Activated T-cell treated with anti-CD3 and anti-CD28 coated beads, Interleukin-2, amount 50 U/mL, for 4 hours (primary cell): Measurements from ENCODE around the gene PEAK3. TPM values are rescaled to one million over a fixed set of nuclear protein-coding genes. Genes with fewer than 3 reads are reported as not detected.

Experiments
- ATAC-seq, 2 donors: fragments of 200-7000 bp; cut with Tn5 transposase; one replicate each; pipeline ENCODE4 v1.10.0; 2021
- DNase-seq: peaks from one replicate; pipeline ENCODE4 v3.0.0-alpha.2; 2020
- H3K27me3 Mint-ChIP-seq: one replicate; pipeline ENCODE4 v1.8.0; 2021; ENCODE audit warnings: low read depth, mixed read lengths
- H3K36me3 Mint-ChIP-seq: one replicate; pipeline ENCODE4 v1.8.0; 2022; ENCODE audit warnings: mixed read lengths; ENCODE audit not compliant: insufficient read depth
- H3K4me1 Mint-ChIP-seq: one replicate; pipeline ENCODE4 v1.8.0; 2021; ENCODE audit warnings: low read depth, mixed read lengths
- H3K4me3 Mint-ChIP-seq: one replicate; pipeline ENCODE4 v1.8.0; 2021; ENCODE audit warnings: mild to moderate bottlenecking, moderate library complexity, mixed read lengths
- H3K9me3 Mint-ChIP-seq: one replicate; pipeline ENCODE4 v1.8.0; 2021; ENCODE audit warnings: mixed read lengths
- total RNA-seq, 3 donors: library from RNA; stranded (reverse); gene quantifications; one replicate each; pipeline ENCODE4 v1.2.1, GENCODE V29; 2021

The PEAK3 gene
- total RNA-seq, 3 donors from 2014 or later = 0.11 TPM; not detected in 2

DNA sequence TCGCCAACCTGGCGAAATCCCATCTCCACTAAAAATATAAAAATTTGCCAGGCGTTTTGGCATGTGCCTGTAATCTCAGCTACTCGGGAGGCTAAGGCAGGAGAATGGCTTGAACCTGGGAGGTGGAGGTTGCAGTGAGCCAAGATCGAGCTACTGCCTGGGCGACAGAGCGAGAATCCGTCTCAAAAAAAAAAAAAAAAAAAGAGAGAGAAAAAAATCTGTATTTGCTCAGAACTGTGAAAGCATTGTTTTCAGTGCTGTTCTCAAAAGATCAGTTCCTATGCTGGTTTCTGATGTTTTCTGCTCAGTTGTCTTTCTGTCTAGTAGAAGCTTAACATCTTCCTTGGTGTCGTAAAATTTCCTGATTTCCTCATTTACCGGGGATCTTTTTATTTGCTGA lies 42.8 kb downstream of the PEAK3 start:
- no peaks in the 10 kb centered on the region for H3K27me3 Mint-ChIP-seq
- DNase-seq (no peak), ATAC-seq (no peak)
- peaks cover 24% of the 10 kb centered on the region for H3K36me3 Mint-ChIP-seq
- H3K4me3 Mint-ChIP-seq = peak overlapping the region; percentile 97
- H3K4me1 Mint-ChIP-seq = peaks cover 63% of the 10 kb centered on the region
- H3K9me3 Mint-ChIP-seq = no peaks in the 10 kb centered on the region

DNA sequence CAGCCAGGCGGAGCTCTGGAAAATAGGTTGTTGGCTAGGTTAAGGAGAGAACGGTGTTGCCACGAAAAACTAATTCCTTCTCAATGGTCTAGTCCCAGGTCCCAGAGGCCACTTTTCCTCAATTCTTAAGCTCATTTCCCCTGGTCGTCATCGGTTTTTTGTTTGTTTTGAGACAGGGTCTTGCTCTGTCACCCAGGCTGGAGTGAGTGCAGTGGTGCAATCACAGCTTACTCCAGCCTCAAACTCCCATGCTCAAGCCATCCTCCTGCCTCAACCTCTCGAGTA lies 44.2 kb downstream of the PEAK3 start:
- no peaks in the 10 kb centered on the region for H3K27me3 Mint-ChIP-seq
- H3K36me3 Mint-ChIP-seq = peaks cover 27% of the 10 kb centered on the region

DNA sequence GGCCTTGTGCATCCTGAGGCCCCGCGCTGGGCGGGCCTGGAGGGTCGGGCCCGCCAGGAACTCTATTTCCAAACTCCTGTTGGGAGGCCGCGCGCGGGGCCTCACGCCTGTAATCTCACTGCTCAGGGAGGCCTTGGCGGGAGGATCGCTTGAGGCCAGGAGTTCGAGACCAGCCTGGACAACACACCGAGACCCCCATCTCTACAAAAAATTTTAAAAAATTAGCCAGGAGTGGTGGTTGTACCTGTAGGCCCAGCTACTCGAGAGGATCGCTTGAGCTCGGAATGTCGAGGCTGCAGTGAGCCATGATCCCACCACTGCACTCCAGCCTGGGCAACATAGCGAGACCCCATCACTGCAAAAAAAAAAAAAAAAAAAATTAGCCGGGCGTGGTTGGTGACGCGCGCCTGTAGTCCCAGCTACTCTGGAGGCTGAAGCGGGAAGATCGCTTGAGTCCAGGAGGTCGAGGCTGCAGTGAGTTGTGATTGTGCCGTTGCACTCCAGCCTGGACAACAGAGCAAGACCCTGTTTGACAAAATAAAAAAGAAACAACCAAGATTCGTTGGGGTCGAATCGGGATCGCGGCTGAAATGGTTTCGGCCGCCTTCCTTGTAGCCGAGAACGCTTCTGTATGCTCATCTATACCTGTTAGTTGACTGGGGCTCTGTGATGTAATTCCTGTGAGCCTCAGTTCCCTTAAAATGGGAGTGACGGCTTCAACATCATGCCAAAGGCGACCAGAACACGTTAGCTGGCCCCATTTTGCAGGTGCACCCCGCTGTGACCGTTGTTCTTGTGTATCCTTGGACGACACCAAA lies 44.7 kb downstream of the PEAK3 start:
- Mint-ChIP-seq H3K4me1 (peaks cover 60% of the 10 kb centered on the region), H3K9me3 (no peaks in the 10 kb centered on the region), H3K4me3 (peak overlapping the region; percentile 97), H3K36me3 (peaks cover 24% of the 10 kb centered on the region), H3K27me3 (no peaks in the 10 kb centered on the region)
- DNase-seq = no peak
- ATAC-seq = no peak

More for the DNA sequence above, 44.2 kb downstream of the PEAK3 start:
- Mint-ChIP-seq H3K4me1 (peaks cover 65% of the 10 kb centered on the region), H3K9me3 (no peaks in the 10 kb centered on the region), H3K4me3 (peak overlapping the region; percentile 97)
- ATAC-seq (no peak), DNase-seq (no peak)

DNA sequence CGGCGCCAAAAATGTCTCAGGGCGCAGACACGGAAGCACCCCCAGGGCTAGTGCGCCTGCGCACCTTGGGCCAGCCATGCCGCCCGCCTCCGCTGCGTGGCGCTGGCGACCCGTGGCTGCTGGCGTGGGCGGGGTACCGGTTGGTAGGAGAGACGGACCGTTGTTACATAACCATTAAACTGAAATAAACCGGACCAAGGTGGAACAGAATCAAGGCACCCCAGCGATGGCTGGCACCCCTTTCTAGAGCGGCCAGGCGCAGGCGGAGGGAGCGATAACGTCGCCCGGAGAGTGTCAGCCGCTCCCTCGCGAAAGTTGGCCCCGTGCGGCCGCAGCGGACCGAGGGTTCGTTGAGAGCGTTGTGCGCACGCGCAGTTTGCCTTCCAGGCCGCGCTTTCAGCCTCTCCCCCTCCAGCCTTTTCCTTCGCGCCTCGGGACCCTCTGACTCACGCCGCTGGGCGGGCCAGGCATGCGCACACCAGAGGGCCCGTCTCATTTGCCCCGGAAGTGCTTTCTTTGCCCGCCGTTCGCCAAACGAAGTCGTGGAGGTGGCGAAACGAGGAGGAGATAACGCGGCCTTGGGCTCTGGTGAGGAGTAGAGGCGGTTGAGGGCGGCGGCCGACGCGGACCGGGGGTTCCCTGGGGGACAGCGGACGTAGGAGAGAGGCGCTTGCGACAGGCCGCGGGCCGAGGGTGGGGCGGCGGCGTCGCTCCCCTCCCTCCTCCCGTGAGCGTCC lies 45.5 kb downstream of the PEAK3 start, which contains the start of the genes PLEKHJ1 and SF3A2:
Gene PLEKHJ1 (minus strand): TSS at position 16 of the 737 bp plus-strand sequence. CDS start 81 bp downstream, outside the sequence.
Gene SF3A2 (plus strand): TSS at position 511 of the 737 bp plus-strand sequence. CDS start 6,595 bp downstream, outside the sequence.
- Mint-ChIP-seq H3K36me3 (peaks cover 25% of the 10 kb centered on the region), H3K9me3 (no peaks in the 10 kb centered on the region), H3K4me1 (peaks cover 52% of the 10 kb centered on the region), H3K4me3 (peak within 1 kb of the TSS; percentile 97), H3K27me3 (no peaks in the 10 kb centered on the region)
- DNase-seq = peak; percentile 99
- ATAC-seq = peak; percentile 78

DNA sequence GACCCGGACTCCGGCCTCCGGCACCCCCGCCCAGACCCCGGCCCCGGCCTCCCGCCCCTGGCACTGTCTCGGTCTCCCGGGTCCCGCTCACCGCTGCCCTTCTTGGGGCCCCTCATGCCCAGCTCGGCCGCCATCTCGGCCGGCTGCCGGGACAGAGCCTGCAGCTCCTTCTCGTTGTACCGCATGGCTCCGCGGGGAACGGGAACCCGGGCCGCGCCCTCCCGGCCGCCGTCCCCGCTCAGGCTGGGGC lies 46.0 kb downstream of the PEAK3 start:
- ATAC-seq (no peak), DNase-seq (no peak)
- H3K36me3 Mint-ChIP-seq = peaks cover 25% of the 10 kb centered on the region
- no peaks in the 10 kb centered on the region for H3K9me3 Mint-ChIP-seq
- no peaks in the 10 kb centered on the region for H3K27me3 Mint-ChIP-seq
- H3K4me3 Mint-ChIP-seq = peak overlapping the region; percentile 97
- peaks cover 47% of the 10 kb centered on the region for H3K4me1 Mint-ChIP-seq

DNA sequence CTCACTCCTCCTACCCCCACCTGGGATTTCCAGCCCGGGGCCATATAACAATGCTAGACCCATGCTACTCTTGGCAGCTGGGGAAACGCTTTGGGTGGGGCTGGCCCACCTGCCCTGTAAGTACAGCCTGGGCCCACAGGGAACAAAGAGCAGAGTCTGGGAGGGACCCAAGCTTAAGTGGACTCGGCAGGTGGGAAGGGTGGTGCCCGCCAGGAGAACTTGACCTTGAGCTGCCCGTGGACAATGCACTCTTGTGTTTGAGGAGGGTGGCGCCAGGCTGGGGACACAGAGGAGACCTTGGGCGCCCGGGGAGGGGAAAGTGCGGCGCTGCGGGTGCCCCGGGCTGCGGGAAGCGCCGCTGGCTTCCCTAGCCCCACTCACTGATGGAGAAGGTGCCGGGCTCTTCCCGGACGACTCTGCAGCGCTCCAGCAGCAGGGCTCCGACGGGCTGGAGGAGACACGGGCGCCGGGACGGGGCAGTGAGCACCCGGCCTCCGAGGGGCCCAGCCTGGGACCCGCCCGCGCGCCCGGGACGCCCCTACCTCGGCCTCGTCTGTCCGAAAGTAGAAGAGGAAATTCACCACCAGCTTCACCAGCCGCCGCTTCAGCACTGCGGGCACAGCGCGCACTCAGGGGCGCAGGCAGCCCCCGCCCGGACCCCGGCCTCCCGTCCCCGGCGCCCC lies 46.5 kb downstream of the PEAK3 start:
- no peaks in the 10 kb centered on the region for H3K9me3 Mint-ChIP-seq
- DNase-seq (no peak), ATAC-seq (peak; percentile 7 to 12)
- peak overlapping the region; percentile 97 for H3K4me3 Mint-ChIP-seq
- peaks cover 42% of the 10 kb centered on the region for H3K4me1 Mint-ChIP-seq
- no peaks in the 10 kb centered on the region for H3K27me3 Mint-ChIP-seq
- peaks cover 21% of the 10 kb centered on the region for H3K36me3 Mint-ChIP-seq

DNA sequence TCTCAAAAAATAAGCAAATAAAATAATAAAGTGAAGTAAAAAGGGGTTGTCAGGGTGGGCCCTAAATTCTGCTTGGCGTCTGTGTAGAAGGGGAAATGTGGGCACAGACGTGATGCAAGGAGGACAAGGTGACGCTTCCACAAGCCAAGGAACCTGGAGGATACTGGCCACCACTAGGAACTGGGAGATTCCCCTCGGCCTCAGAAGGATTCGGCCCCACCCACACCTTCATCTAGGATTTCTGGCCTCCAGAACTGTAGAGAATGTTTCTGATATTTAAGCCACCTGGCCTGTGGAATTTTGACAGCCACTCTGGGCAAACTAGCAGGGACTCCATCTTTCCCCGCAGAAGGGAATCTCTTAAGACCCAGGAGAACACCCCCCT lies 47.0 kb downstream of the PEAK3 start:
- no peaks in the 10 kb centered on the region for H3K9me3 Mint-ChIP-seq
- peaks cover 38% of the 10 kb centered on the region for H3K4me1 Mint-ChIP-seq
- DNase-seq (no peak), ATAC-seq (no peak)
- peaks cover 25% of the 10 kb centered on the region for H3K36me3 Mint-ChIP-seq
- peak overlapping the region; percentile 97 for H3K4me3 Mint-ChIP-seq
- no peaks in the 10 kb centered on the region for H3K27me3 Mint-ChIP-seq

DNA sequence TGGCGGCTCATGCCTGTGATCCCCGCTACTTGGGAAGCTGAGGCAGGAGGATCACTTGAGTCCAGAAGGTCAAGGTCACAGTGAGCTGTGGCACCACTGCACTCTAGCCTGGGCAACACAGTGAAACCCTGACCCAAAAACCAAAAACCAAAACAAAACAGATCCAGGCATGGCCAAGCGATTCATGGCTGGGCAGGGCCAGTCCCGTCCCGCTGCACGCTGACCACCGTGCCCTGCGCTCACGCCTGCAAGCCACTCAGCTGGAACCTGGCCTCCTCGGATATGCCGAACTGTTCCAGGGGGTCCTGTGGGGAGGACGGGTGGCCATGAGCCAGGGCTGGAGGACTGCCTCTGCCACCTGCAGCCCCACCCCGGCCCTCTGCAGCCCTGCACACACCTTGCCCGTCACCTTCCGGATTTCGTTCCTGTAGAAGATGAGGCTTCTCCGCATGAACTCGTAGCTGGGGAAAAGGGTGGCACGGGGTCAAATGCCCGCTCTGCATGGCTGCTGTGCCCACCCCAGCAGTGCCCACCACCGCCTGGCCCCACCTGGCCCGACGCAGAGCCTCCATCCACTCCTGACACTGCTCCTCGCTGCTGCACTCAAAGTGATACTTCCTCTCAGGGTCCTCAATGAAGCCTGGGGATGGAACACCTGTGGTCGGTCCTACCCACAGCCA lies 48.2 kb downstream of the PEAK3 start:
- peaks cover 27% of the 10 kb centered on the region for H3K4me1 Mint-ChIP-seq
- no peak for DNase-seq
- no peaks in the 10 kb centered on the region for H3K9me3 Mint-ChIP-seq
- H3K4me3 Mint-ChIP-seq = peak overlapping the region; percentile 97
- H3K27me3 Mint-ChIP-seq = no peaks in the 10 kb centered on the region
- H3K36me3 Mint-ChIP-seq = peaks cover 27% of the 10 kb centered on the region
- no peak for ATAC-seq

DNA sequence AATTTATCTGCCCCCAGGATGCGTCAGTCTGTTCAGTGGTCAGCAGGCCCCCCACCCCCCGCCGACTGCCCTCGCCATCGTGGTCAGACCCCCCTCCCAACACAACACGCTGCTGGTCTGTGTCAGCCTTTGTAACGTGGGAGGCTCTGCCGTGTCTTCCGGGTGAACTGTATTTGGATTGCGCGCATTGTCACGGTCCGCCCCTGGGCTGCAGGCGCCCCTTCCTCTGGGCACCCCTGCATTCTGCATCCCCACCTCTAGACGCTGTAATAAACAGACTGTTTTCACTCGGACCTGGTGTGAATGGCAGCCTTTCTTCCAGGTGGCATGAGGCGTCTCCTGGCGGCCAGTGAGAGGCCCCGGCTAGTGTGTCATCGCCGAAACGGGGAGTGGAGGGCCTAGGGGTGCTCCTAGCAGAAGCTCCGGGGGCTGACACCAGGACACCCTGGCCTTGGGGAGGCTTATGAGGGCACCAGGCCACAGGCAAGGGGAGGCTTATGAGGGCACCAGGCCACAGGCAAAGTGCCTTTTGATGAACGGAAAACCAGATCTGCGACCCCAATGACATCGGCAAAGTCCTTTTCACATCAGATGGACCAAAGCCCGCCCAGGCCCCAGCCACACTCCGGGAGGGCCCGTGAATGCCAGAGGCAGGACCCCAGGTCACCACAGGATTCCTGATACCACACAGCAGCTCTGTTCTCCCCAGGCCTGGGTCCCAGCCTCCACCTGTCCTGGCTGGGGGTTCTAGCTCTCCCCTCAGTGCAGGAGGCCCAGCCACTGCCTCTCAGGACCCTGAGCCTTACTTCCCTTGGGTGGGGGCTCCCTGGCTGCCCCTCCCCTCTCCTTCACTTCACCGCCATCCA lies 49.5 kb downstream of the PEAK3 start:
- DNase-seq = no peak
- no peaks in the 10 kb centered on the region for H3K9me3 Mint-ChIP-seq
- H3K4me1 Mint-ChIP-seq = peaks cover 14% of the 10 kb centered on the region
- H3K27me3 Mint-ChIP-seq = no peaks in the 10 kb centered on the region
- ATAC-seq = no peak
- peak overlapping the region; percentile 11 for H3K4me3 Mint-ChIP-seq
- H3K36me3 Mint-ChIP-seq = peaks cover 21% of the 10 kb centered on the region

DNA sequence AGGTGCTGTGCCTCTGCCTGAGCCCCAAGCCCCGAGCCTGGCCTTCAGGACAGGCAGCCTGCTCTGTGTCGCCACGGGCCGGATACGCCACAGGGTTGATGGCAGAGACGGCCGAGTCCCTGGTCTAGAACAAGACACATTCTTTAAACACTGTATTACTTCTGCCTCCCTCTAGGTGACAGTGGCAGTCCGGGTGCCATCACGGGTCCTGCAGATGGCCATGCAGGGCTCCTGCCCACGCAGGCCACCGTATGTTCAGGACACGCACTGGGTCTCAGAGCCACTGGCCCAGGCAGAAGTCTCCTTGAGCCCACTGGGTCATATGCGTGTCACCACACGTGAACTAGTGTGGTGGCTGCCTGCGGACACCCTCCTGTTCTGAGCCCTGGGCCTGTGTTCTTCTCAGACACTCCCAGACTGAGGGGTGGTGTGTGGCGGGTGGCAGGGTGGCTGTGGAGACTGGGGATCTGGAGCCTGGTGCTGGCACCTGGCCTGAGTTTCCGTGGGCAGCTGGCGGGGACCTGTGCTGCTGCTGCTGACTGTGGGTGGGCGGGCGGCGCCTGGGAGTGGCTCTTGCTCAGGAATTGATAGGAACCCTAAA lies 50.3 kb downstream of the PEAK3 start:
- DNase-seq (no peak), ATAC-seq (no peak)
- H3K9me3 Mint-ChIP-seq = no peaks in the 10 kb centered on the region
- H3K36me3 Mint-ChIP-seq = peaks cover 18% of the 10 kb centered on the region
- H3K4me1 Mint-ChIP-seq = peaks cover 14% of the 10 kb centered on the region
- no peaks in the 10 kb centered on the region for H3K27me3 Mint-ChIP-seq
- no peak overlapping the region for H3K4me3 Mint-ChIP-seq

DNA sequence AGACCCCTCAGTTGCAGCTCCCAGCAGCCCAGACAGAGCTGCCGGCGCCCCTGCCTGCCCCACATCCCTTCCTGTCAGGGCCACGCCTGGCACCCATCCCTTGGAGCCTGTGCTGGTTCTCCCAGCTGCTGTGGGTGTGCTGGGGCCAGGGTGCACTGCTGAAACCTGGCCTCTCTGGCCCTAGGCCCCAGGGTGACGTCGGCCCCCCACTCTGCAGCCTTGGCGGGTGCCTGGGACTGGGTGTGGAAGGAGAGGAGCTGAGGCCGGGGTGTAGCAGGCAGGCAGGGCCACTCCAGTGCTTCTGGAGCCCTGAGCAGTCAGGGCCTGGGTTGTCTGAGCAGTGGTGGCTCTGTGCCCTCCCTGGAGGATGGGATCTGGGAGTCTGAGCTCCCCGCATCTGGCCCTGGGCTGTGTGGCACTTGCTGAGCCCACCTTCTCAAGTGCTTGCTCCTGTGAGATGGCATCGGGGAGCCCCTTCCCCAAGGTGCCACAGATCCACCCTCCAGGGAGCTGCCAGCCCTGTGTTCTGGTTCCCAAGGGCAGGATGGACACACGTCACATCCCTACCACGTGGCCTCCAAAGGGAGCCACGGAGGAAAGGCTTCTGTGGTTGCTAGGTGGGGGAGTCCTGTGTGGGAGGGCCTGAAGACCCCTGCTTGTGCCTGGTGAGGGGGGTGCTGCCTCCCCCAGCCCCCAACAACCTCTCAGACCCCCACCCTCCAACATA lies 51.0 kb downstream of the PEAK3 start:
- ATAC-seq = no peak
- no peak for DNase-seq
- no peak overlapping the region for H3K4me3 Mint-ChIP-seq
- no peaks in the 10 kb centered on the region for H3K9me3 Mint-ChIP-seq
- no peaks in the 10 kb centered on the region for H3K27me3 Mint-ChIP-seq
- peaks cover 16% of the 10 kb centered on the region for H3K36me3 Mint-ChIP-seq
- peaks cover 11% of the 10 kb centered on the region for H3K4me1 Mint-ChIP-seq

DNA sequence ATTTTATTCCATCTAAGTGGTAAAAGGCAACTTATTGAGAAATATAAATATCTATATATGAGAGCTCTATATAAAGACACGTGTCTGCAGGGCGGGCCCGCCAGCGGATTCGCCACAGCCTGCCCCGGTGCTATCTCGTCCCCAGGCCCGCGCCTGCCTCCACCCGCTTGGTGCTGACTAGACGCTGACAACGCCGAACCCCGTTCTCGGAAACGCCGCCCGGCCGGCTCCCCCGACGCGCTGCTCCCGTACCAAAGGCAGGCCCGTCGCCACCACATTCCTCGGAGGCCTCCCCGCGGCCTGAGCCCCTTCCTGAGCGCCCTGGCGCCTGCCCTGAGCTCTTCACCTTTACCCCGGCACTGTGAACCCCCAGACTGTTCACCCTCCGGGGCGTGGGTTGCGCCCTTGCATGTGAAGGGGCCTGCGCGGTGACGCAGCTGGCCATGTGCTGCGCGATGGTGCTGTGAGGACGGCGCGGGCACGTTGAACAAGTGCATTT lies 51.9 kb downstream of the PEAK3 start:
- DNase-seq (no peak), ATAC-seq (no peak)
- H3K27me3 Mint-ChIP-seq = no peaks in the 10 kb centered on the region
- H3K36me3 Mint-ChIP-seq = peaks cover 18% of the 10 kb centered on the region
- no peak overlapping the region for H3K4me3 Mint-ChIP-seq
- H3K4me1 Mint-ChIP-seq = peaks cover 9% of the 10 kb centered on the region
- H3K9me3 Mint-ChIP-seq = no peaks in the 10 kb centered on the region
